ENCODE measurements around the gene HSFX1. TPM values are rescaled to one million over a fixed set of nuclear protein-coding genes. Genes with fewer than 3 reads are reported as not detected.

The HSFX1 gene
- total and polyA plus RNA-seq, 2 experiments from 2014 or later, result 0.45 to 0.80 TPM

DNA sequence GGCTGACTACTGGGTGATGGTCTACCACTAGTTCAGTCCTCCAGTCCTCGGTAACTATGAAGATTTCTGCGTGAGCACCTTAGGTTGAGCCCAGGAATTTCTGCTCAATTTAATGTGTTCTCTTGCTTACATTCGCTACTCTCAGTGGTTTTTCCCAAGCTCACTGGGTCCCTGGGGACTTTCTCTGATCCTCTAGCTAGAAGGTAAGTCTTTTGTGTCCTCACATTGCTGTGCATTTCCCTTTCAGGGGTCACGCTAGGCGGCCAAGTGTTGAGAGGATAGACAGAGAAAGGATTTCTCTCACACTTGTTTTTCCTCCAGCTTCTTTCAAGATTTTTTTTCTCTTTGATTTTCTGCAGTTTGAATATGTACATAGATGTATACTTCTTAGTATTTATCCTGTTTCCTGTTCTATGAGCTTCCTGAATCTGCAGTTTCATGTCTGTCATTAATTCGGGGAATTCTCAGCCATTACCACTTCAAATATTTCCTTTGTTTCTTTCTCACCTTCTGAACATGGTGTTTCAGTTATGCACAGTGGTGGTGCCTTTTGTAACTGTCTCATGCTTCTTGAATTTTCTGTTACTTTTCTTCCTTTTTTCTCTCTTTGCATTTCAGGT is 25.3 kb downstream of the HSFX1 start:
- 78% methylated on average over 6 of the region's 6 CpGs for WGBS (ENCODE audit: low lambda C conversion rate, missing lambda C conversion rate)

DNA sequence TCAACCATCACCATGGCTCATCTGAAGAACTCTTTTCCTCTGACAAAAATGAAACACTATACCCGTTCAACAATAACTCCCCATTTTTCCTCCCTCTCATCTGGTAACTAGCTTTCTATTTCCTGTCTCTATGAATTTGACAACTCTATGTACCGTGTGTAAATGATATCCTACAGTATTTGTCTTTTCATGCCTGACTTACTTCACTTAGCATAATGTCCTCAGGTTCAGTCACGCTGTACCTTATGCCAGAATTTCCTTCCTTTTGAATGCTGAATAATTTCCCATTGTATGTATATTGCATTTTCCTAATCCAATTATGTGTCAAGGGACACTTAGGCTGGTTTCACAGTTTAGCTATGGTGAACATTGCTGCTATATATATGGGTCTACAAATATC is 26.1 kb downstream of the HSFX1 start:
- TF ChIP-seq, protein P1, sequence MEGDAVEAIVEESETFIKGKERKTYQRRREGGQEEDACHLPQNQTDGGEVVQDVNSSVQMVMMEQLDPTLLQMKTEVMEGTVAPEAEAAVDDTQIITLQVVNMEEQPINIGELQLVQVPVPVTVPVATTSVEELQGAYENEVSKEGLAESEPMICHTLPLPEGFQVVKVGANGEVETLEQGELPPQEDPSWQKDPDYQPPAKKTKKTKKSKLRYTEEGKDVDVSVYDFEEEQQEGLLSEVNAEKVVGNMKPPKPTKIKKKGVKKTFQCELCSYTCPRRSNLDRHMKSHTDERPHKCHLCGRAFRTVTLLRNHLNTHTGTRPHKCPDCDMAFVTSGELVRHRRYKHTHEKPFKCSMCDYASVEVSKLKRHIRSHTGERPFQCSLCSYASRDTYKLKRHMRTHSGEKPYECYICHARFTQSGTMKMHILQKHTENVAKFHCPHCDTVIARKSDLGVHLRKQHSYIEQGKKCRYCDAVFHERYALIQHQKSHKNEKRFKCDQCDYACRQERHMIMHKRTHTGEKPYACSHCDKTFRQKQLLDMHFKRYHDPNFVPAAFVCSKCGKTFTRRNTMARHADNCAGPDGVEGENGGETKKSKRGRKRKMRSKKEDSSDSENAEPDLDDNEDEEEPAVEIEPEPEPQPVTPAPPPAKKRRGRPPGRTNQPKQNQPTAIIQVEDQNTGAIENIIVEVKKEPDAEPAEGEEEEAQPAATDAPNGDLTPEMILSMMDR (IDR thresholded peaks at IDR 0.05; ENCODE audit: poor library complexity), result no peak
- TF ChIP-seq EZH2phosphoT487 (IDR thresholded peaks at IDR 0.05; ENCODE audit: low read depth, severe bottlenecking, unreplicated experiment) (no peak), EZH2 (IDR thresholded peaks at IDR 0.05; ENCODE audit: borderline replicate concordance) (no peak)
- Histone ChIP-seq H3K36me3 (replicated peaks; ENCODE audit: insufficient read depth, low read depth) (no peaks in the 10 kb centered on the region), H4K20me1 (ENCODE audit: insufficient read depth, poor library complexity, severe bottlenecking) (no peaks in the 10 kb centered on the region), H3K79me2 (no peaks in the 10 kb centered on the region), H3K4me3 (no peak overlapping the region), H2AFZ (no peak overlapping the region), H3K9me3 (ENCODE audit: low read depth) (peaks cover 5% of the 10 kb centered on the region), H3K27me3 (no peaks in the 10 kb centered on the region), H3K4me2 (no peak overlapping the region), H3K4me1 (ENCODE audit: insufficient read depth) (no peaks in the 10 kb centered on the region), H3K27ac (no peak overlapping the region), H3K9me2 (replicated peaks; ENCODE audit: insufficient read depth) (no peaks in the 10 kb centered on the region)
- DNase-seq (ENCODE audit: low spot score), result no peak
- WGBS (ENCODE audit: low lambda C conversion rate, missing lambda C conversion rate), result 70% methylated on average over 3 of the region's 3 CpGs

More for the DNA sequence above, 25.3 kb downstream of the HSFX1 start:
- Histone ChIP-seq H3K4me2 (no peak overlapping the region), H3K4me3 (no peak overlapping the region), H2AFZ (no peak overlapping the region), H3K79me2 (no peaks in the 10 kb centered on the region), H3K9me2 (replicated peaks; ENCODE audit: insufficient read depth) (no peaks in the 10 kb centered on the region), H3K9me3 (ENCODE audit: low read depth) (peaks cover 5% of the 10 kb centered on the region), H4K20me1 (ENCODE audit: insufficient read depth, poor library complexity, severe bottlenecking) (no peaks in the 10 kb centered on the region), H3K27me3 (no peaks in the 10 kb centered on the region), H3K4me1 (ENCODE audit: insufficient read depth) (no peaks in the 10 kb centered on the region), H3K36me3 (replicated peaks; ENCODE audit: insufficient read depth, low read depth) (no peaks in the 10 kb centered on the region), H3K27ac (no peak overlapping the region)
- DNase-seq (ENCODE audit: low spot score), result no peak
- TF ChIP-seq EZH2phosphoT487 (IDR thresholded peaks at IDR 0.05; ENCODE audit: low read depth, severe bottlenecking, unreplicated experiment) (no peak), EZH2 (IDR thresholded peaks at IDR 0.05; ENCODE audit: borderline replicate concordance) (no peak)
- TF ChIP-seq, protein P1 (IDR thresholded peaks at IDR 0.05; ENCODE audit: poor library complexity), result no peak

DNA sequence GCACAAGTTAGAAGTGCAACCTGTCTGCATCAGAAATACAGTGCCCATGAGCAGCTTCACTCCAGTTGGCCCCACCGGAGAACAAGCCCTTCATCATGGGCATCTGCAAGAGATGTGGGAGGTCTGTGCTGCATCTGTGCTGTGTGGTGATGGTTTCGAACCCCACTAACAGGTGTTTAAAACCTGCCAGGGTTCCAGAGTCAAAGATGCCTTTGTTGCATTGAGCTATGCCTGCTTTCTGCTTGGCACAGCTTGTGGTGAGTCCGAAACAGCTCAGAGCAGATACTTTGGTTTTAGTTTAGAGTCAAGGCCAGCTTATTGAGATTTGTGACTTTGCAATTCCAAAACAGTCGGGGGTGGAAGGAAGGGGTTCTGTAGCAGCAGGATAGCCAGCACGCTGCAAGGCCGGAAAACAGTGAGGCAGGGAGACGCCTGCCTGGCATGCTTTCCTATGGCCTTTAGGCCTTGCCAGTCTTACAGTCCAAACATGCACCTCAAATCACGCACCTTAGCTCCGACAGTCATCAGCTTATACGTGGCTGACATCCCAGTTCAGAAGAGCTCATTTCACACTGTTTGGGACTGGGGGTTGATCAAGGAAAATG is 29.7 kb downstream of the HSFX1 start:
- no peaks in the 10 kb centered on the region for H4K20me1 ChIP-seq (ENCODE audit: insufficient read depth, poor library complexity, severe bottlenecking)
- WGBS (ENCODE audit: low lambda C conversion rate, missing lambda C conversion rate), result 82% methylated on average over 10 of the region's 10 CpGs
- no peak overlapping the region for H3K4me2 ChIP-seq
- H3K27ac ChIP-seq, result no peak overlapping the region
- H3K36me3 ChIP-seq (replicated peaks; ENCODE audit: insufficient read depth, low read depth), result no peaks in the 10 kb centered on the region
- DNase-seq (ENCODE audit: low spot score), result no peak
- H3K4me1 ChIP-seq (ENCODE audit: insufficient read depth), result no peaks in the 10 kb centered on the region
- H3K27me3 ChIP-seq, result no peaks in the 10 kb centered on the region
- peaks cover 5% of the 10 kb centered on the region for H3K9me3 ChIP-seq (ENCODE audit: low read depth)
- H2AFZ ChIP-seq, result no peak overlapping the region
- no peaks in the 10 kb centered on the region for H3K9me2 ChIP-seq (replicated peaks; ENCODE audit: insufficient read depth)
- H3K4me3 ChIP-seq, result no peak overlapping the region
- no peaks in the 10 kb centered on the region for H3K79me2 ChIP-seq
- TF ChIP-seq, protein P1 (IDR thresholded peaks at IDR 0.05; ENCODE audit: poor library complexity), result no peak
- no peak for TF ChIP-seq EZH2 (IDR thresholded peaks at IDR 0.05; ENCODE audit: borderline replicate concordance)
- no peak for TF ChIP-seq EZH2phosphoT487 (IDR thresholded peaks at IDR 0.05; ENCODE audit: low read depth, severe bottlenecking, unreplicated experiment)

Measured in hepatocyte (in vitro differentiated cells).